ENCODE measurements around the gene CYB5R3. TPM values are rescaled to one million over a fixed set of nuclear protein-coding genes. Genes with fewer than 3 reads are reported as not detected.

CYB5R3 gene
- polyA plus RNA-seq, 1 donor: 201 TPM

DNA sequence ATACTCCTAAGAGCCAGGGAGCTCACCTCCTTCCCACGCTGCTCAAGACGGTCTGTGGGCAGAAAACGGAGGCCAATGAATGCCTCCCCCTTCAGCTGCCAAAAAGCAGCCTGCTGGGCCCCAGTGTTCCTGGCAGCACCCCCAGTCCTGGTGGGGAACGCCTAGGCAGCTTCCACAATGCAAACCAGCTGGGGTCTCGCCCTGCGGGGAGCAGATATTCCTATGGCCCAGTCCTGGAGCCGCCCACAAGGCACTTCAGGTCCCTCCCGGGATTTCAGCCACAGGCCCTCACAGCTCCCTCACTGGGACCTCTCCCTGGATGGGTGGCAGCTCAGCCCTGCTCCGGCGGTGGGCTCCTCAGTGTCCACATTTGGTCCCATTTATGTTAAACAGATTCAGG, 42.2 kb upstream of the CYB5R3 start:
- no CpG with 5 or more reads among the region's 10 CpGs for WGBS (ENCODE audit: insufficient coverage, low lambda C conversion rate)
- Histone ChIP-seq H3K27me3 (ENCODE audit: control insufficient read depth, insufficient read depth, low read length) (no peaks in the 10 kb centered on the region), H3K27ac (ENCODE audit: low read length) (no peak overlapping the region), H3K9me3 (ENCODE audit: control insufficient read depth, low read depth, low read length) (peaks cover 9% of the 10 kb centered on the region), H3K4me3 (ENCODE audit: low read length) (no peak overlapping the region), H3K4me1 (ENCODE audit: control insufficient read depth, insufficient read depth, low read length) (peaks cover 30% of the 10 kb centered on the region), H3K36me3 (ENCODE audit: control insufficient read depth, insufficient read depth, low read length) (no peaks in the 10 kb centered on the region)
- no peak for DNase-seq

- Histone ChIP-seq H3K9me3 (ENCODE audit: control insufficient read depth, low read depth, low read length) (peaks cover 9% of the 10 kb centered on the region), H3K36me3 (ENCODE audit: control insufficient read depth, insufficient read depth, low read length) (no peaks in the 10 kb centered on the region), H3K4me3 (ENCODE audit: low read length) (no peak overlapping the region), H3K27ac (ENCODE audit: low read length) (peak overlapping the region; percentile 83), H3K27me3 (ENCODE audit: control insufficient read depth, insufficient read depth, low read length) (no peaks in the 10 kb centered on the region), H3K4me1 (ENCODE audit: control insufficient read depth, insufficient read depth, low read length) (peaks cover 50% of the 10 kb centered on the region)
- DNase-seq: peak; percentile 96 to 98
- no CpG with 5 or more reads among the region's 25 CpGs for WGBS (ENCODE audit: insufficient coverage, low lambda C conversion rate)
Observed at GRCh38 chr22:42688241-42689211, 39.3 kb upstream of the CYB5R3 start.

DNA sequence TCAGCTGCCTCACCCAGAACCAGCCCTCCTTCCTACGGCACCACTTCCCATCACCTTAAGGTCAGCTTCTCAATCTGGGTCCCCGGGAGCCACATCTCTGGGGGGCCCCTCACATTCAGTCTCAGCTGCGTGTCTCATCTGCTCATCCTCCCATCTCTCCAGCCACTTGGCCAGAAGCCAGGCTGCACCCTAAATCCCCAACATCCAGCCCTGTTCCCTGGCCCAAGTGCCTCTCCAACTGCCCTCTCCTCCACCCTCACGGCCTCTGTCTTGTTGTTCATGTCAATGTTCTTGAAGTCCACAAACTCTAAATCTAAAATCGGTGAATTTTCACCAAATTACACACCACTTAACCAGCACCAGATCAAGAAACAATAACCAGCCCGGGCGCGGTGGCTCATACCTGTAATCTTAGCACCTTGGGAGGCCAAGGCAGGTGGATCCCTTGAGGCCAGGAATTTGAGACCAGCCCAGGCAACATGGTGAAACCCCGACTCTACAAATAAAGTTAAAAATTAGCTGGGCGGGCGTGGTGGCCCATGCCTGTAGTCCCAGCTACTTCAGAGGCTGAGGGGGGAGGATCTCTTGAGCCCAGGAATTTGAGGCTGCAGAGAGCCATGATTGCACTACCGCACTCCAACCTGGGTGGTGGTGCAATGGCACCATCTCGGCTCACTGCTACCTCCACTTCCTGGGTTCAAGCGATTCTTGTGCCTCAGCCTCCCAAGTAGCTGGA, 37.7 kb upstream of the CYB5R3 start:
- Histone ChIP-seq H3K4me1 (ENCODE audit: control insufficient read depth, insufficient read depth, low read length) (peaks cover 61% of the 10 kb centered on the region), H3K36me3 (ENCODE audit: control insufficient read depth, insufficient read depth, low read length) (no peaks in the 10 kb centered on the region), H3K4me3 (ENCODE audit: low read length) (no peak overlapping the region), H3K27me3 (ENCODE audit: control insufficient read depth, insufficient read depth, low read length) (no peaks in the 10 kb centered on the region), H3K9me3 (ENCODE audit: control insufficient read depth, low read depth, low read length) (no peaks in the 10 kb centered on the region), H3K27ac (ENCODE audit: low read length) (peak overlapping the region; percentile 83)
- WGBS (ENCODE audit: insufficient coverage, low lambda C conversion rate): no CpG with 5 or more reads among the region's 14 CpGs
- DNase-seq: peak; percentile 48 to 67

DNA sequence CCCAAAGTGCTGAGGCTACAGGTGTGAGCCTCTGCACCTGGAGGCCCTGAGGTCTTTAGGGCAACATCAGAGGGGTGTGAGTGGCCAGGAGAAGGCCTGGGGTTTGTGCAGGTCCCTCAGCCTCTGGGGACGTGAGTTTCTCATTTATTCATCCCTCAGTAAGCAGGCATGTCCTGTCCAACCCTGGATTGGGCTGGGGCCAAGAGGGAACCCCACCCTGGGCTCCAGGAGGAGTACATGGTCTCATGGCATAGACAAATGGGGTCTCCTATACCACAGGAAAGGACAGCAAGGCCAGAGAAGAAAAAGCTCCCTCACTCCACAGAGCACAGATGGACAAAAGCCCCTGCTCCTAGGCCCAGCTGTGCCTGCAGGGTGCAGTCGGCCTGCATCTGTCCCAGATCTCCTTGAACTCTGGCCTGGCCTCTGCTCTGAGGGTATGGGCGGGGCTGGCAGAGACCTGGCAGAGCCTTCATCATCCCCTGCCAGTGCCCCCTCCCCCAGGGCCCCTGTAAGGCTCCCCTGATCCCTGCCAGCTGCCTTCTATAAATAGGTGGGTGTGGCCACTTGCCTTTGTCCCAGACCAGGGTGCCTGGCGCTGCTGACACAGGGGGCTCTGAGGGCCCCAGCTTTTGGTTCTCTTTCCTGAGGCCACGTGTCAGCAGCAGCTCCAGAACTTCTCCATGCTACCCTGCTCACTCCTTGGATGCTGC, 36.9 kb upstream of the CYB5R3 start:
- Histone ChIP-seq H3K9me3 (ENCODE audit: control insufficient read depth, low read depth, low read length) (no peaks in the 10 kb centered on the region), H3K27me3 (ENCODE audit: control insufficient read depth, insufficient read depth, low read length) (no peaks in the 10 kb centered on the region), H3K4me1 (ENCODE audit: control insufficient read depth, insufficient read depth, low read length) (peaks cover 63% of the 10 kb centered on the region), H3K36me3 (ENCODE audit: control insufficient read depth, insufficient read depth, low read length) (no peaks in the 10 kb centered on the region), H3K27ac (ENCODE audit: low read length) (peak overlapping the region; percentile 83), H3K4me3 (ENCODE audit: low read length) (no peak overlapping the region)
- peak; percentile 76 to 87 for DNase-seq
- no CpG with 5 or more reads among the region's 5 CpGs for WGBS (ENCODE audit: insufficient coverage, low lambda C conversion rate)

DNA sequence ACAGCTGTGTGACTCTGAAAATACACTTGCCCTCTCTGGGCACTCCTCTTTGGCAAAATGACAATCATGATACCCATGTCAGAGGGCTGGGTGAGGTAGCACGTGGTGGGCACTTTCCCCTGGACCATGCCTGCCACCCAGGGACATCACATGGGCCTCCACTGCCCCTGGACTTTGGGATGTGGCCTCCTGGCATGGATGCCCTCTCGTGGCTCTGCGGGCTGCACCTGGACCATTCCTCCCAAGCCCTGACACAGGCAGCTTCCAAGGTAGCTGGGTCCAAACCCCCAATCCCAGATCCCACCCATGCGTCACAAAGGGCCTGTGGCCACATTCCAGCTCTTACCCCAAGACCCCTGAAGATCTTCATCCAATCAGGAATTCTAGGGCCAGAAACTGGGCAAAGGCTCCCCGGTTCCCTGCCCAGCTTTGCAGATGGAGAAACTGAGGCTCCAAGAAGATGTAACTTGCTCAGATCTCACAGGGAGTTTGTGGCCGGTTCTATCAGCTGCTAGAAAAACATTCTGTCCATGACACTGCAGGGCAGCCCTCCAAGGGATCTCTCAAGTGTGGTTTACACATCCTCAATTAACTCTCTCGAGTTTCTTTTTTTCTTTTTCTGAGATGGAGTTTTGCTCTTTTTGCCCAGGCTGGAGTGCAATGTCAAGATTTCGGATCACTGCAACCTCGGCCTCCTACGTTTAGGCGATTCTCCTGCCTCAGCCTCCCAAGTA, 35.4 kb upstream of the CYB5R3 start:
- WGBS (ENCODE audit: insufficient coverage, low lambda C conversion rate): 100% methylated on average over 2 of the region's 11 CpGs
- Histone ChIP-seq H3K27ac (ENCODE audit: low read length) (no peak overlapping the region), H3K4me1 (ENCODE audit: control insufficient read depth, insufficient read depth, low read length) (peaks cover 65% of the 10 kb centered on the region), H3K36me3 (ENCODE audit: control insufficient read depth, insufficient read depth, low read length) (no peaks in the 10 kb centered on the region), H3K27me3 (ENCODE audit: control insufficient read depth, insufficient read depth, low read length) (no peaks in the 10 kb centered on the region), H3K9me3 (ENCODE audit: control insufficient read depth, low read depth, low read length) (no peaks in the 10 kb centered on the region), H3K4me3 (ENCODE audit: low read length) (no peak overlapping the region)
- peak in 1 of 2 donors; percentile 1 for DNase-seq

GRCh38 chr22:42683578-42684283, 34.5 kb upstream of the CYB5R3 start:
- no peaks in the 10 kb centered on the region for H3K36me3 ChIP-seq (ENCODE audit: control insufficient read depth, insufficient read depth, low read length)
- H3K27ac ChIP-seq (ENCODE audit: low read length): peak overlapping the region; percentile 37
- H3K9me3 ChIP-seq (ENCODE audit: control insufficient read depth, low read depth, low read length): no peaks in the 10 kb centered on the region
- peaks cover 58% of the 10 kb centered on the region for H3K4me1 ChIP-seq (ENCODE audit: control insufficient read depth, insufficient read depth, low read length)
- no peak overlapping the region for H3K4me3 ChIP-seq (ENCODE audit: low read length)
- WGBS (ENCODE audit: insufficient coverage, low lambda C conversion rate): no CpG with 5 or more reads among the region's 8 CpGs
- no peaks in the 10 kb centered on the region for H3K27me3 ChIP-seq (ENCODE audit: control insufficient read depth, insufficient read depth, low read length)
- DNase-seq: peak in 1 of 2 donors; percentile 56

- WGBS (ENCODE audit: insufficient coverage, low lambda C conversion rate): no CpG with 5 or more reads among the region's 10 CpGs
- peak; percentile 79 to 88 for DNase-seq
- Histone ChIP-seq H3K4me1 (ENCODE audit: control insufficient read depth, insufficient read depth, low read length) (peaks cover 45% of the 10 kb centered on the region), H3K27me3 (ENCODE audit: control insufficient read depth, insufficient read depth, low read length) (no peaks in the 10 kb centered on the region), H3K27ac (ENCODE audit: low read length) (peak overlapping the region; percentile 75), H3K9me3 (ENCODE audit: control insufficient read depth, low read depth, low read length) (no peaks in the 10 kb centered on the region), H3K36me3 (ENCODE audit: control insufficient read depth, insufficient read depth, low read length) (no peaks in the 10 kb centered on the region), H3K4me3 (ENCODE audit: low read length) (no peak overlapping the region)
Observed at GRCh38 chr22:42682113-42682851, 33.1 kb upstream of the CYB5R3 start.

- H3K4me1 ChIP-seq (ENCODE audit: control insufficient read depth, insufficient read depth, low read length): peaks cover 29% of the 10 kb centered on the region
- 100% methylated on average over 5 of the region's 8 CpGs for WGBS (ENCODE audit: insufficient coverage, low lambda C conversion rate)
Observed at GRCh38 chr22:42680648-42681047, 31.5 kb upstream of the CYB5R3 start.

DNA sequence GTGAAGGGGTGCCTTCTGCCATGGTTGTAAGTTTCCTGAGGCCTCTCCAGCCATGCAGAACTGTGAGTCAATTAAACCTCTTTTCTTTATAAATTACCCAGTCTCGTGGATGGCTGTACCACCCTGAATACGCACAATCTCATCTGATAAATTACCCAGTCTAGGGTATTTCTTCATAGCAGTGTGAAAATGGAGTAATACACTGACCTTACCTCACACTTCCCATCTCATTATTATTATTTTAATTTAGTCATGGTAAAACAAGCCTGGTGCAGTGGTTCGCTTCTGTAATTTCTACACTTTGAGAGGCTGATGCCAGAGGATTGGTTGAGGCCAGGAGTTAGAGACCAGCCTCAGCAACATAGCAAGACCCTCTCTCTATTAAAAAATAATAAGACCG, 30.5 kb upstream of the CYB5R3 start:
- no CpG with 5 or more reads among the region's 4 CpGs for WGBS (ENCODE audit: insufficient coverage, low lambda C conversion rate)
- Histone ChIP-seq H3K27ac (ENCODE audit: low read length) (no peak overlapping the region), H3K27me3 (ENCODE audit: control insufficient read depth, insufficient read depth, low read length) (no peaks in the 10 kb centered on the region), H3K4me3 (ENCODE audit: low read length) (no peak overlapping the region), H3K9me3 (ENCODE audit: control insufficient read depth, low read depth, low read length) (no peaks in the 10 kb centered on the region), H3K36me3 (ENCODE audit: control insufficient read depth, insufficient read depth, low read length) (no peaks in the 10 kb centered on the region), H3K4me1 (ENCODE audit: control insufficient read depth, insufficient read depth, low read length) (peaks cover 28% of the 10 kb centered on the region)
- DNase-seq: no peak

More at GRCh38 chr22:42680648-42681047, 31.5 kb upstream of the CYB5R3 start:
- Histone ChIP-seq H3K27me3 (ENCODE audit: control insufficient read depth, insufficient read depth, low read length) (no peaks in the 10 kb centered on the region), H3K36me3 (ENCODE audit: control insufficient read depth, insufficient read depth, low read length) (no peaks in the 10 kb centered on the region), H3K9me3 (ENCODE audit: control insufficient read depth, low read depth, low read length) (no peaks in the 10 kb centered on the region), H3K4me3 (ENCODE audit: low read length) (no peak overlapping the region), H3K27ac (ENCODE audit: low read length) (no peak overlapping the region)
- peak in 1 of 2 donors; percentile 41 for DNase-seq

Measured in large intestine (tissue), 3 donors.